HG03064 (cell line): ENCODE data around the gene RIPOR3.

ENCODE experiments used
- ATAC-seq: cut with Tn5 transposase; IDR thresholded peaks from one replicate; pipeline ENCODE4 v1.9.1; 2021; ENCODE audit warnings: low read depth; ENCODE audit not compliant: unreplicated experiment

Gene RIPOR3

DNA sequence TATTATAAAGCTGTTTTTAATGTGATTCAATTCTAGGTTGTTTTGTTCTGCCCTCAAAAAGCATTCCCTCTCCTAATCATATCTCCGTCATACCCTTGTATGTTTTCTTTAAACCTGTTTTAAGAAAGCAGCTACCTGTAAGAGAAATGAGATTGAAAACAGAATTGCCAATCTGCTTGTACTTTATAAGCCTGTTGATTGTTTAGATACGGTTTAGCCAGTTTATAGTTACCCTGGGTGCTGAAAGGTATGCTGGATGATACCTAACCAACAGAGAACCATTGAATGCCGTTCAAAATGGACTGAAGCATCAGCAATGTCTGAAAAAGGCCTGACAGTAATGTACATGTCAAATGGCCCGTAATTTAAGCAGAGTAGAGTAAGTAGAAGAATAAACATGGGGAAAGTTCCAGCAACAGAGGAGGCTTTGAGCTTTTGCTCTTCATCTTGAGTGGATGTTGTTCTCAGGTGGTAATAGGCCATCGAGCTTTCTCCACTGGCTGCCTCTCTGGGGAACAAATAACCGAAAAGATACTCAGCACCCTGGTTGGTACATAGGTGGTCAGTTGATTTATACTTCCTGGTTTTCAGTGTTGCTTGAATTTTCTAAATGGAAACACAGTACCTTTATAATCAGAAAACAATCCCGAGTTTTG lies 153.7 kb downstream of the RIPOR3 start:
- no peak for ATAC-seq

DNA sequence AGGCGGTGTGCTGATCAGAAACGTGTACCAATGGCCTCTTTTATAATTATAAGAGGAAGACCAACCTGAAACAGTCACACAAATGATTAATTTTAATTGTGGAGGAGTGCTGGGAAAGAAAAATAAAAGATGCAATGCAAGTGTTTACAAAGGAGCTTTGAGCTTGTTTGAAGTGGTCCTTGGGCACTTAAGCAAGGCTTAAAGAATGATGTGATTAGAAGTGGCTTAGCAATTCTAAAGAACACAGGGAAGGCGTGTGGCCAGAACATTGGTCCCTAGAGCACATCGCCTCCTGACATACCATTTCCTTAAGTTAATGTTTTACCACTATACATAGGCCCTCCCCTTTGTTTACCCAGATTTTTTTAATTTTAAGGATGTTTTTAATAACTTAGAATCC lies 155.0 kb downstream of the RIPOR3 start:
- no peak for ATAC-seq
